Stimulated activated memory B cell treated with anti-CD40 and anti-IgM and Interleukin-4, amounts not matched to agents 10 μg/mL and 1 μg/mL and 100 μg/mL, for 72 hours (primary cell): ENCODE measurements around the gene ADAMTS8.

ENCODE experiments used
- ATAC-seq: fragments of 150-1000 bp; cut with Tn5 transposase; 2 replicates; pipeline ENCODE4 v1.10.0; 2021
- H3K27ac Mint-ChIP-seq: one replicate; pipeline ENCODE4 v1.8.0; 2022; ENCODE audit warnings: mild to moderate bottlenecking, mixed read lengths
- H3K27me3 Mint-ChIP-seq: one replicate; pipeline ENCODE4 v1.8.0; 2022; ENCODE audit warnings: mixed read lengths
- H3K36me3 Mint-ChIP-seq: one replicate; pipeline ENCODE4 v1.8.0; 2022; ENCODE audit warnings: mixed read lengths
- H3K4me1 Mint-ChIP-seq: one replicate; pipeline ENCODE4 v1.8.0; 2022; ENCODE audit warnings: mixed read lengths
- H3K4me3 Mint-ChIP-seq: one replicate; pipeline ENCODE4 v1.8.0; 2022; ENCODE audit warnings: mild to moderate bottlenecking, moderate library complexity, mixed read lengths
- H3K9me3 Mint-ChIP-seq: one replicate; pipeline ENCODE4 v1.8.0; 2022; ENCODE audit warnings: mixed read lengths

Gene ADAMTS8

DNA sequence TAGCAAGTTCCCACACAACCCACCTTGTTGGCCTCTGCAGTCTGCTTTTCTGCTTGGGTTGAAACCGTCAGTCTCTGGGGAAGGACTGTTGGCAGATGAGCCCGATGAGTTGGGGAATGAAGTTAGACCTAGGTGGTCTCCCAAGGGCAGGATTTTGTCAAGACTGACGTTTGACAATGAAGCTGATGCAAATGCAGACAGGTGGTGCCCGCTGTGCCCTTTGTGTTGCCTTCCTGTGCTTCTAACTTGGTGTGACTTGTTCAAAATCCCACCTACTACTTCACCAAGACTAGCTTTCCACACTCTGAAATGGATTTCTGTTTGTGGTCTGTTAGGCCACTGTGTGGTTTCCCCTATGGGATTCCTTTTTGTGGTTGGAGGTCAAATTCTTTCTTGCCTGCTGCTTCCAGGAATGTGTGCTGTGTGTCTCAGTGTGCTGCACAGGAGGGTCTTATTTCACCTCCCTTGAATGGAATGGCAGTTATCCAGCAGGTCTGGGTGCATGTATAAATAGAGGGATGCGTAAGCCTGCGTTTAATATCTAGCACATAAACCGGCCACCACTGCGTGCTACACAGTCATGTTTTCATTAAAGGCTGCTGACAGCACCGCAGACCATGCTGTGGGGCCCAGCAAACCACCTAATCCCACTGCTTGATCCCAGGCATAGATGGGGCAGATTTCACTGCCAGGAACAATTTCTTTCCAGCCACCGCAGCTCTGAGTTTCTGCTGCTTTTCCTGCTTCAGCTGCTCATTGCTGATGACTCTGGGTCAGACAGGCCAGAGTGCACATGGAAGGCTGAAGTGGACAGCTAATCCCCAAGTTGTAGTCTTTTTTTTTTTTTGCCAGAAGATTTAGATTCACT is 44.8 kb downstream of the ADAMTS8 start:
- Mint-ChIP-seq H3K27ac (no peak overlapping the region), H3K9me3 (no peaks in the 10 kb centered on the region), H3K27me3 (no peaks in the 10 kb centered on the region), H3K4me3 (no peak overlapping the region), H3K4me1 (peaks cover 5% of the 10 kb centered on the region), H3K36me3 (no peaks in the 10 kb centered on the region)
- peak; percentile 62 for ATAC-seq

DNA sequence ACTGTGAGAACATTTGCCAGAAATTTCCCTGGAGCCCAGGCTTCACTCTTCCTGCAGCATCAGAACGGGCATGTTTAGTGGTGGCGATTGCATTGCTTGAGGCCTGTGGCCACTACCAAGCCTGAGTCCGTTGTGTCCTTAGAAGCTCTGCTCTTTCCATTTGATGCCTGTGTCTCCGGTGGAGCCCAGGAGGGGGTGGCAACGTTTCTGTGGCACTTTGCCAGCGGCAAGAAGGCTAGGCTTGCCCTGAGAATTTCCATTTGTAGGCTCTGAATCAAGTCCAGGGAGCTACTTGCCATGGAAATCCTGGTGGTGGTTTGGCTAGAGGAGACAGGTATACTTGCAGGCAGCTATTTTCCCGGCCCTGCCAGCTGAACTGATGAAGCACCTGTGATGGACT is 47.1 kb downstream of the ADAMTS8 start:
- Mint-ChIP-seq H3K4me3 (no peak overlapping the region), H3K4me1 (no peaks in the 10 kb centered on the region), H3K36me3 (no peaks in the 10 kb centered on the region), H3K27me3 (no peaks in the 10 kb centered on the region), H3K9me3 (no peaks in the 10 kb centered on the region), H3K27ac (no peak overlapping the region)
- no peak for ATAC-seq

DNA sequence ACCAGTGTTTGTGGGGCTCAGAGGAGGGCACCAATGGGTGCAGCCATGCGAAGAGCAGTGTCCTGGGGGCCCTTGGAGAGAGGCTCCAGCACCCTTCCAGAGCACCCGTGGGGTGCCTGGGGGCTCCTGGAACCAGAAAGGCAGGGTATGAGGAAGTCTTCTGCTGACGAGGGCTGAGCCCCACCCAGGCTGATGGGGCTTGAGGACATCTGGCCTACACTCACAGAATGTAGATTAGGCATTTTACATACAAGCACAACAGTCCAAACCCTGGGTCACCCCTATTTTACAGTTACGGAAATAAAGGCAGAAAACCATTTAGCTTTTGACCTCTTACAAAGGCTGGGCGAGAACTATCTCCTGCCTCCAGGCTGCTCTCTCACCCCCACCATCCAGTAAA is 47.6 kb downstream of the ADAMTS8 start:
- H3K4me1 Mint-ChIP-seq, result no peaks in the 10 kb centered on the region

DNA sequence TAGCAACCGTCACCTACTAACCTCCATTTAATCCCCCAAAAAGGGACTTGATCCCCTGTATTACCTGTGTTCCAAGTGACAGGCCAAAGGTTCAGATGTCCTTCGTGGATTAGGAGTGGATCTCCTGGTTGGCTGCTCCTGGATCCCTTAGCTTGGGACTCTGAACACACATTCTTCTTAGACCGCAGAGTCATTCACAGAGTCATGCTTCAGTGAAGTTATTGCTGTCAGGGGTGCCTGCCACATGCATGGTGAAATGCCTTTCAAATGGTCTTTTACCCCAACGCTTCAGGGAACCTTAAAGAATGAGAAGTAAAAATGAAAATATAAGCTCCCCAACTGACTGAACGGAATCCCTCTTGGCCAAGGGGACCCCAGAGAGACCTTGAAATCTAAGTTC is 49.1 kb downstream of the ADAMTS8 start:
- no peak overlapping the region for H3K4me3 Mint-ChIP-seq
- H3K36me3 Mint-ChIP-seq, result no peaks in the 10 kb centered on the region
- no peak overlapping the region for H3K27ac Mint-ChIP-seq
- ATAC-seq, result no peak
- no peaks in the 10 kb centered on the region for H3K9me3 Mint-ChIP-seq
- no peaks in the 10 kb centered on the region for H3K27me3 Mint-ChIP-seq
- no peaks in the 10 kb centered on the region for H3K4me1 Mint-ChIP-seq

More for the DNA sequence above, 47.6 kb downstream of the ADAMTS8 start:
- Mint-ChIP-seq H3K27ac (no peak overlapping the region), H3K9me3 (no peaks in the 10 kb centered on the region), H3K27me3 (no peaks in the 10 kb centered on the region), H3K4me3 (no peak overlapping the region), H3K36me3 (no peaks in the 10 kb centered on the region)
- no peak for ATAC-seq

DNA sequence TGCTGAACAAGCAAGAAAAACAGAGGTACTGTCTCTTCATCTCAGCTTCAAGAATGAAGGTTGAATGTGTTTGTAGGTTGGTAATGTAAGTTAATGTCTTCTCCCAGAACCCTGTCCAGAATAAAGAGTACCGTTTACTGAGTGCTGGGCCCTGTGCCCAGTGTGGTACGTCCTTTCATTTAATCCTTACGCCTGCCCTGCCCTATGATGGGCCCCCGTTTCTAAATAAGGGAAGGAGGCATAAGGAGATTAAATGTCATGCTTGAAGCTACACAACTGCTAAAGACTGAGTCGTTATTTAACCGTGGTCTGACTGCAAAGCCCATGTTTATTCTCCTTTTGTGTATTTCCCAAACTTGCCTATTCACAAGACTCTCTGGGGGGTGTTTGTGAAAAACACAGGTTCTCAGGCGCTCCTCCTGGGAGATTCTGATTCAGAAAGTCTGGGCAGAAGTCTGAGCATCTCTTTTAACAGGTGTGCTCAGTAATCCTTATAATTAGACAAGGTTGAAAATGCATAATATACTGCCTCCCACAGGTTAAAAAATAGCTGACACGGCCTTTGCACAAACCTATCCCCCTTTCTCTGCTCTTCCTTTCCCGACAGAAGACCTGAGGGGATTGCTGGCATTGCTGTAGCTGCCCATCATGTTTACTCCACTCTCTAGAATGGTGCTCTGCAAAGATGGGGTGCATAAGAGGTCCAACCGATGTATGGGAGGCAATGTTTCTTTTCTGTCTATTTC is 57.4 kb downstream of the ADAMTS8 start:
- no peak overlapping the region for H3K27ac Mint-ChIP-seq
- no peaks in the 10 kb centered on the region for H3K9me3 Mint-ChIP-seq
- no peak for ATAC-seq
- H3K36me3 Mint-ChIP-seq, result no peaks in the 10 kb centered on the region
- H3K4me1 Mint-ChIP-seq, result no peaks in the 10 kb centered on the region
- peaks cover 18% of the 10 kb centered on the region for H3K27me3 Mint-ChIP-seq
- no peak overlapping the region for H3K4me3 Mint-ChIP-seq

DNA sequence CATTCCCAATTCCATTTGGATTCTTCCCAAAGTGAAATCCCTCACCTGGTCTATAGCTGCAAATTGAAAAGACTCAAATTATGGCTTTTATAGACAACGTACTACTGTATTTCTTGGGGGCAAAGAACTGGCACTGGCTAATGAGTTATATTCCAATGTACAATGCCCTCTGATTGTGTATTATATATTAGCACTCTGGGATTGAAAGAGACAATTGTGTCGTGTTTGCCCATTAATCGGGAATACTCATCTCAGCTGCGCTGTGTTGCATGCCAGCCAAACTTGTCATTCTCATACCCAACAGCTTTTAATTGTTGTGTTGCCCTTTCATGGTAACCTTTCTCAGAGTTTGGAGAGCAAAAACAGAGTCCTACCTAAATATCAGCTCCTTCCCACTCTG is 58.7 kb downstream of the ADAMTS8 start:
- H3K27me3 Mint-ChIP-seq, result peaks cover 18% of the 10 kb centered on the region
- H3K4me3 Mint-ChIP-seq, result no peak overlapping the region
- H3K27ac Mint-ChIP-seq, result no peak overlapping the region
- H3K4me1 Mint-ChIP-seq, result no peaks in the 10 kb centered on the region
- no peaks in the 10 kb centered on the region for H3K9me3 Mint-ChIP-seq
- no peak for ATAC-seq
- no peaks in the 10 kb centered on the region for H3K36me3 Mint-ChIP-seq

DNA sequence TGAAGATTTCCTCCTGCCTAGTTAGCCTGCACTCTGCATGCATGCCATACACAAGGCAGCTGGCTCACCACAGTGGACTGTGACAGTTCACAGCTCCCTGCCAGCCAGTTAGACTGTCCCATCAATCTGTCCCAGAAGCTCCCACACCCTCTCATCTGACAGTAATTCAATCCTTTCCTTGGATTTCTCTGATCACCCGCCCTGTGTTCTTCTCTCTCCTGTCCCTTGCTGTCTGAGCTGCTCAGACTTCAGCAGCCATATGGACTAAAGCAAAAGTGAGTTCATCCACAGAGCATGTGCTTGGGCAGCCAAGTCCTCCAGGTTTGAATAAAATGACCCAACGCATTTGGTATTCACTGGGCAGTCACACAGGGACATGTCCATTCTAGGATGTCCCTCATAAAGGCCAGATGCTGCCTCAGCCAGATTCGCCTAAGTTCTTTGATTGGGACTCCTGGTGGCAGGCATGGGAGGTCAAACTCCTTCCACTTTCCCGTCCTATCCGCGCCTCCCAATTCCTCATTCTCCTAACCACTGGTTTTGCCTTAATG is 59.2 kb downstream of the ADAMTS8 start:
- Mint-ChIP-seq H3K36me3 (no peaks in the 10 kb centered on the region), H3K27ac (no peak overlapping the region), H3K9me3 (no peaks in the 10 kb centered on the region), H3K4me1 (no peaks in the 10 kb centered on the region), H3K4me3 (no peak overlapping the region), H3K27me3 (peaks cover 18% of the 10 kb centered on the region)
- no peak for ATAC-seq

DNA sequence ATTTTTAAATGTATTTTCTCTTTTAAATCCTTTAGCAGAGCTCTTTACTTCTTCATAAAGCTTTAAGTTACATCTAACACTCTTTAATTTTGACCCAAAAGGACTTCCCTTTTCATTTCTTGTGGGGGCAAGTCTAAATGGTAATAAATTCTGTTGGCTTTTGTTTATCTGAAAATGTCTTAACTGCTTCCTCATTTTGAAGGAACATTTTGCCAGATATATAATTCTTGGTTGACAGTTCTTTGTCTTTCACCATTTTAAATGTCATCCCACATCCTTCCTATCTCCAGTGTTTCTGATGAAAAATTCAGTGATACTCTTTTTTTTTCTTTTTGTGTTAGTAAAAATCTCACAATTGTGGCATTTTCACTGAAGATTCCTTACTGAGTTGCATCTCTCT is 69.0 kb downstream of the ADAMTS8 start:
- ATAC-seq, result no peak
- Mint-ChIP-seq H3K27ac (no peak overlapping the region), H3K27me3 (no peaks in the 10 kb centered on the region), H3K4me1 (no peaks in the 10 kb centered on the region), H3K36me3 (peaks cover 7% of the 10 kb centered on the region), H3K4me3 (no peak overlapping the region), H3K9me3 (peaks cover 16% of the 10 kb centered on the region)

DNA sequence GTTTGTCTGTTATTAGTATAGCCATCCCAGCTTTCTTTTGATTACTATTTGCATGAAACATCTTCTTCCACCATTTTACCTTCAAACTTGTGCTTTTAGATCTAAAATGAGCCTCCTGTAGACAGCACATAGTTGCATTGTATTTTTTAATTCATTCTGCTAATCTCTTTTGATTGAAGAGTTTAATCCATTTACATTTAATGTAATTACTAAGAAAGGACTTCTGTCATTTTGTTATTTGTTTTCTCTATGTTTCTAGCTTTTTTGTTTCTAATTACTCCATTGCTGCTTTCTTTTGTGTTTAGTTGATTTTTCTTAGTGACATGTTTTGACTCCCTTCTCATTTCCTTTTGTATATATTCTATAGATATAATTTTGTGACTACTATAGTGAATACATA is 70.0 kb downstream of the ADAMTS8 start:
- ATAC-seq, result no peak
- peaks cover 16% of the 10 kb centered on the region for H3K9me3 Mint-ChIP-seq
- no peak overlapping the region for H3K27ac Mint-ChIP-seq
- H3K27me3 Mint-ChIP-seq, result no peaks in the 10 kb centered on the region
- H3K4me1 Mint-ChIP-seq, result no peaks in the 10 kb centered on the region
- no peak overlapping the region for H3K4me3 Mint-ChIP-seq
- H3K36me3 Mint-ChIP-seq, result peaks cover 7% of the 10 kb centered on the region
